Testis (tissue), 3 donors: ENCODE data around the gene LRMDA. TPM values are rescaled to one million over a fixed set of nuclear protein-coding genes. Genes with fewer than 3 reads are reported as not detected.

Experiments used
- DNase-seq: peaks from one replicate; pipeline ENCODE4 v3.0.0-alpha.2; 2019
- H3K27ac ChIP-seq, 2 donors: fragments of 200-600 bp; sonication (generic); one replicate each; pipeline ENCODE4 v1.5.1; 2019
- H3K27me3 ChIP-seq: fragments of 200-600 bp; sonication (generic); one replicate; pipeline ENCODE4 v1.5.1; 2019
- H3K36me3 ChIP-seq: fragments of 200-600 bp; sonication (generic); one replicate; pipeline ENCODE4 v1.5.1; 2017; ENCODE audit warnings: low read depth; ENCODE audit errors: missing control alignments
- H3K4me1 ChIP-seq: fragments of 200-600 bp; sonication (generic); one replicate; pipeline ENCODE4 v1.5.1; 2019
- H3K4me3 ChIP-seq, 2 donors: fragments of 200-600 bp; sonication (generic); one replicate each; pipeline ENCODE4 v1.5.1; 2017 to 2019
- H3K9me3 ChIP-seq: fragments of 200-600 bp; sonication (generic); one replicate; pipeline ENCODE4 v1.5.1; 2017
- CTCF ChIP-seq, 3 experiments: fragments of 450-650 bp in 2 of 3; fragments of 200-600 bp in 1 of 3; sonication (generic) in 1 of 3; IDR thresholded peaks; one replicate each; pipeline ENCODE4 v1.5.1; 2016 to 2019; ENCODE audit warnings: antibody characterized with exemption in 3 of 3, mild to moderate bottlenecking in 2 of 3, moderate library complexity in 1 of 3
- POLR2A ChIP-seq: fragments of 450-650 bp; IDR thresholded peaks from one replicate; pipeline ENCODE4 v1.6.1; 2017; ENCODE audit warnings: antibody characterized with exemption, mild to moderate bottlenecking, moderate library complexity
- WGBS, 2 donors: methylation state at CpG; one replicate each; pipeline ENCODE4 v1.1.5; 2018; 5-methylcytosine and 5-hydroxymethylcytosine counted together
- intact Hi-C: fragments of 100-400 bp; cut with DNase I; formaldehyde crosslinking; loops from one replicate; pipeline ENCODE4 v1.15.1; 2023; ENCODE audit warnings: low total_unique reads
- polyA plus RNA-seq: library from polyadenylated mRNA; stranded (reverse); fragments of 350-450 nt; fragmentation: Illumina TruSeq; extraction: RNeasy Lipid Tissue Mini Kit (QIAGEN cat#74804); gene quantifications from one replicate; pipeline ENCODE4 v1.2.3, GENCODE V29; 2014; ENCODE audit warnings: low read depth, low replicate concordance; ENCODE audit not compliant: insufficient read depth
- total RNA-seq, 2 donors: library from RNA; depleted of rRNA; stranded (reverse); fragments of >200 nt; gene quantifications; one replicate each; pipeline ENCODE4 v1.2.3, GENCODE V29; 2016

The LRMDA gene
- total and polyA plus RNA-seq, 3 donors from 2014 or later = 7.6 to 13.8 (median 10.6) TPM

GRCh38 chr10:76550806-76551205 lies 1119.4 kb downstream of the LRMDA start:
- intact Hi-C loops = no loop called here
- Histone ChIP-seq H3K9me3 (no peaks in the 10 kb centered on the region), H3K4me3 (no peak overlapping the region), H3K36me3 (no peaks in the 10 kb centered on the region), H3K4me1 (peaks cover 6% of the 10 kb centered on the region), H3K27me3 (no peaks in the 10 kb centered on the region), H3K27ac (no peak overlapping the region)
- TF ChIP-seq CTCF (IDR thresholded peaks at IDR 0.05) (no peak), POLR2A (no peak)
- DNase-seq = no peak
- WGBS, 2 donors = 44 to 50% methylated on average over 1 of the region's 1 CpG

- Histone ChIP-seq H3K36me3 (no peaks in the 10 kb centered on the region), H3K9me3 (no peaks in the 10 kb centered on the region), H3K4me3 (no peak overlapping the region), H3K27me3 (no peaks in the 10 kb centered on the region), H3K27ac (no peak overlapping the region), H3K4me1 (peaks cover 6% of the 10 kb centered on the region)
- no peak for TF ChIP-seq POLR2A
- 81 to 94% methylated on average over 1 of the region's 1 CpG for WGBS, 2 donors
- DNase-seq = no peak
- intact Hi-C loops = no loop called here
Observed at GRCh38 chr10:76552091-76552873, 1120.9 kb downstream of the LRMDA start.

- no peak for DNase-seq
- Histone ChIP-seq H3K4me1 (peaks cover 6% of the 10 kb centered on the region), H3K27me3 (no peaks in the 10 kb centered on the region), H3K9me3 (no peaks in the 10 kb centered on the region), H3K4me3 (no peak overlapping the region), H3K36me3 (no peaks in the 10 kb centered on the region), H3K27ac (no peak overlapping the region)
- 71 to 79% methylated on average over 17 of the region's 17 CpGs for WGBS, 2 donors
- TF ChIP-seq POLR2A (no peak), CTCF (IDR thresholded peaks at IDR 0.05) (no peak)
- intact Hi-C loops = no loop called here
Observed at GRCh38 chr10:76553263-76554032, 1122.0 kb downstream of the LRMDA start.

GRCh38 chr10:76554033-76554408 lies 1122.6 kb downstream of the LRMDA start:
- Histone ChIP-seq H3K9me3 (no peaks in the 10 kb centered on the region), H3K36me3 (no peaks in the 10 kb centered on the region), H3K27me3 (no peaks in the 10 kb centered on the region), H3K27ac (no peak overlapping the region), H3K4me1 (peaks cover 6% of the 10 kb centered on the region), H3K4me3 (no peak overlapping the region)
- 62 to 89% methylated on average over 3 to 7 of the region's 7 CpGs for WGBS, 2 donors
- no peak for TF ChIP-seq CTCF (IDR thresholded peaks at IDR 0.05)
- intact Hi-C loops = no loop called here
- no peak for DNase-seq

- Histone ChIP-seq H3K9me3 (no peaks in the 10 kb centered on the region), H3K4me3 (no peak overlapping the region), H3K36me3 (no peaks in the 10 kb centered on the region), H3K27ac (no peak overlapping the region), H3K27me3 (no peaks in the 10 kb centered on the region), H3K4me1 (peaks cover 6% of the 10 kb centered on the region)
- intact Hi-C loops = no loop called here
- DNase-seq = no peak
- TF ChIP-seq POLR2A = no peak
- TF ChIP-seq CTCF (IDR thresholded peaks at IDR 0.05) = no peak
- WGBS, 2 donors = 83 to 89% methylated on average over 6 of the region's 6 CpGs
Observed at GRCh38 chr10:76554478-76554877, 1123.1 kb downstream of the LRMDA start.
